ENCODE data around the gene SEL1L3.

The SEL1L3 gene

DNA sequence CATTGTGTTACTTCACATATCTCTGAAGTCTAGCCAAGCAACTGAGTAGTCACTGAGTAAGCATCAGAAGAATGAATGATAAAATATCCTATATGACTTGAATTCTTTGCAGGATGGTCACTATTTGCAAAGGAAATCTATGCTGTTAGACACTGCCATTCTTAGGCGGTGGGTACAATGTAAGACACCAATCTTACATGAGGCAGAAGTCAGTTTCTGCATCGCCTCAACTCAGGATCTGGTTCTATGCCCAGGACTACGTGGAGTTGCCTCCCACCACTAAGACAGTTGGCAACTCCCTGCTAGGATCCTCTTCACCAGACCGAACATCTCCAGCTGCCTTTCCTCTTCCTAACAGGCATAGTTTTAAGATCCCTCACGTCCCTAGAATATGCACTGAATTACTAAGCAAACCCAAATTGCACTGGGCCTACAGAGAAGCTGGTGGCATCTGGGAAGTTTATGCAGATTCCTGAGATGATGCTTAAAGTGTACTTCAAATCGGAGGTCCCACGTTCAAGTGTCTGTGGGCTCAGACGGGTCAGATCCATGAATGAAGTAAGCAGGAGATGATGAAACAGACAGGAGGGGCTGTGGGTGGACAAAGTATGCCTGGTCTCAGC lies 45.6 kb downstream of the SEL1L3 start:
- TF ChIP-seq, protein P1, sequence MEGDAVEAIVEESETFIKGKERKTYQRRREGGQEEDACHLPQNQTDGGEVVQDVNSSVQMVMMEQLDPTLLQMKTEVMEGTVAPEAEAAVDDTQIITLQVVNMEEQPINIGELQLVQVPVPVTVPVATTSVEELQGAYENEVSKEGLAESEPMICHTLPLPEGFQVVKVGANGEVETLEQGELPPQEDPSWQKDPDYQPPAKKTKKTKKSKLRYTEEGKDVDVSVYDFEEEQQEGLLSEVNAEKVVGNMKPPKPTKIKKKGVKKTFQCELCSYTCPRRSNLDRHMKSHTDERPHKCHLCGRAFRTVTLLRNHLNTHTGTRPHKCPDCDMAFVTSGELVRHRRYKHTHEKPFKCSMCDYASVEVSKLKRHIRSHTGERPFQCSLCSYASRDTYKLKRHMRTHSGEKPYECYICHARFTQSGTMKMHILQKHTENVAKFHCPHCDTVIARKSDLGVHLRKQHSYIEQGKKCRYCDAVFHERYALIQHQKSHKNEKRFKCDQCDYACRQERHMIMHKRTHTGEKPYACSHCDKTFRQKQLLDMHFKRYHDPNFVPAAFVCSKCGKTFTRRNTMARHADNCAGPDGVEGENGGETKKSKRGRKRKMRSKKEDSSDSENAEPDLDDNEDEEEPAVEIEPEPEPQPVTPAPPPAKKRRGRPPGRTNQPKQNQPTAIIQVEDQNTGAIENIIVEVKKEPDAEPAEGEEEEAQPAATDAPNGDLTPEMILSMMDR (IDR thresholded peaks at IDR 0.05): no peak
- DNase-seq (ENCODE audit: low spot score): peak; percentile 33
- Histone ChIP-seq H3K27ac (no peak overlapping the region), H3K4me3 (no peak overlapping the region)

DNA sequence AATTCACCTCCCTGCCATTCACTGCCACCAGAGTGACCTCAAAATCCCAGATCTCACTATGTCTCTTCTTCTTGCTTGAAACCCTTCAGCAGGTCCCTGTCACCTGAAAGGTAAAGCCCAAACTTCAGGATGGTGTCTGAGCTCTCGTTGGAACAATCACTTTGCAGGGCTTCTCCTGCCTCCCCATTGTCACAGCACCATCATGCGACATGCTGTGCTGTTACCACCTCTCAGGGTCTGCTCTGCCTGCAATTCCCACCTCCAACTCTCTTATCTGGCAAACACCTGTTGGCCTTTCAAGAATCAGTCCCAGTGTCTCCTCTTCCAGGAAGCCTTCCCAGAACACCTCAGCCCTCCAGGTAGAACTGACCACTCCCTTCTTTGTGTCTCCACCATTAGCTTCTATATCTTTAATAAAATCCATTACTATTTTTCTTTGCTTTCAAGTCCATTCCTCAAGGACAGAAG lies 46.2 kb downstream of the SEL1L3 start:
- no peak overlapping the region for H3K4me3 ChIP-seq
- H3K27ac ChIP-seq: no peak overlapping the region
- TF ChIP-seq, protein P1 (IDR thresholded peaks at IDR 0.05): no peak
- peak; percentile 17 for DNase-seq (ENCODE audit: low spot score)

DNA sequence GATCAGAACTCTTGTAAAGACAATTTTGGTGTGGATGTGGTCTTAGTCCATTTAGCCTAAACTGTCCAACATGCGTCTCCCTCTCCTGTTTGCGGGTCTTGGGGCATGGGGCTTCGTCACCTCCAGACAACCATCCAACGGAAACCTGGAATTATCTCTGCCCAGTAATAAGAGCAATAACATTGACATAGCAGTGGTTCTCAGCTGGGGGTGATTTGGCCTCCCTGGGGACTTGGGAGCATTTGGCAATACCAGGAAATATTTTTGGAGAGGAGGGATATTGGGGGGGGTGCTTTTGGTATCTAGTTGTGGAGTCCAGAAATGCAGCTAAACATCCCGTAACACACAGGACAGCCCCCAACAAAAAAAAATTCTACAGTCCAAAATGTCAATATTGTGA lies 47.2 kb downstream of the SEL1L3 start:
- TF ChIP-seq, protein P1 (IDR thresholded peaks at IDR 0.05): no peak
- H3K27ac ChIP-seq: no peak overlapping the region
- DNase-seq (ENCODE audit: low spot score): peak; percentile 16
- H3K4me3 ChIP-seq: no peak overlapping the region

DNA sequence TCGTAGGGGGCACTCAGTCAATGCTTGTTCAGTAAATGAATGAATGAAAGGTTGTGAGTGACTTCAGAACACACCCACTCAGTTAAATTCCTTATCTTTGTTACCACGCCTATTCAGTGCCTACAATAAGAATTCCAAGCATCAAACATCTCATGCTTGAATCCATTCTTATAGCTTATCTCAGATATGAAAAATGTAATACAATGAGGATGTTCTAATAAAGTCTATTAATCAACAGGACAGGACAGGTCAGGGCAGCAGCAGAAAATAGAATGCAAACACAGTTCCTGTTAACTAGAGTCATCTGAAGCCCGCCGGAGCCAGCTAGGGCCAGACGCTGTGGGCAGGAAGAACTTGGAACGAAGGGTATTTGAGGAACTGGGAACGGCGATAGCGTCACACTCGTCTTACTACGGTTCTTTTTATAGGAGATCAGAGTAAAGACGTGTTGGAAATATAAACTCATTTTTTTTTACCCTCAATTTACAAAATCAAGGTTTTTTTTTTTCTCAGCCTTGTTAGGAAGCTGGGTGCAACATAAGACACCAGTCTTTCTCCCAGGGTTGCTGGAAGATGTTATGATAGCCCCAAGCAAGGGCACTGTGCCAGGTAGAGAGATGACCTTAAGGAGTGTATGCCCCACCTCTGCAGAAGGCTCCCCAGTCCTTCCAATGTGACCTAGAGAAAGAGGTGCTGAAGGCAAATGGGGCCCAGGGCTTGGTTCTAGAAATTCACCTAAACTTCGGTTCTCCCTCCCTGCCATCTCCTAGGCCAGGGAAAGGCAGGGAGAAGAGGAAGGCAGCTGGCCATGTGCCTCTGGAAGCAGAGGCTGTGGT lies 48.3 kb downstream of the SEL1L3 start:
- no peak overlapping the region for H3K27ac ChIP-seq
- DNase-seq (ENCODE audit: low spot score): no peak
- H3K4me3 ChIP-seq: no peak overlapping the region
- TF ChIP-seq, protein P1 (IDR thresholded peaks at IDR 0.05): no peak

DNA sequence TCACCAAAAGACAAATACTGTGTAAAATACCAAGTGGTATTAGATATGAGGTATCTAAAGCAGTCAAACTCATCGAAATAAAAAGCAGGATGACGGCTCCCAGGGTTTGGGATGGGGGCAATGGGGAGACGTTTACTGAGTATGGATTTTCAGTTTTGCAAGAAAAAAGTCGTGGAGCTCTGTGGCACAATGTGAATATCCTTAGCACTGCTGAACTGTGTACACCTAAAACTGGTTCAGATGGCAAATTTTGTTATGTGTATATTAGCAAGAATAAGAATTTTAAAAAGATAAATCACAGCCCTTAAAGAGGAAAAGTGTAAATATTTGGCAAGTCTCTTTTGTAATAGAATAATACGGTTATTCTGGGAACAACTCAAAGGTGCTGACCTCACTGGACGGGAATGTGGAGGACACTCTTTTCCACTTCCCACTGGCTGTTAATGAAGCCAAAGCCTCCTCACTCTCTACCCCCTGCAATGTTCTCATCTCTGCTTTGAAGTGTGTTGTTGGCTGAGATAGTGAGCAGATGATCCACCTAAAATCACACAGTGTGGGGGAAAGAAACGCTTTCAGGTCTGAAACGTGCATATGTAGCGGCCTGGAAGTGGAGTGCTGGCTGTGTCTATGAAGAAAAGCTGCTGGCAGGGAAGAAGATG lies 49.2 kb downstream of the SEL1L3 start:
- DNase-seq (ENCODE audit: low spot score): no peak
- Histone ChIP-seq H3K27ac (no peak overlapping the region), H3K4me3 (no peak overlapping the region)
- TF ChIP-seq, protein P1 (IDR thresholded peaks at IDR 0.05): no peak

DNA sequence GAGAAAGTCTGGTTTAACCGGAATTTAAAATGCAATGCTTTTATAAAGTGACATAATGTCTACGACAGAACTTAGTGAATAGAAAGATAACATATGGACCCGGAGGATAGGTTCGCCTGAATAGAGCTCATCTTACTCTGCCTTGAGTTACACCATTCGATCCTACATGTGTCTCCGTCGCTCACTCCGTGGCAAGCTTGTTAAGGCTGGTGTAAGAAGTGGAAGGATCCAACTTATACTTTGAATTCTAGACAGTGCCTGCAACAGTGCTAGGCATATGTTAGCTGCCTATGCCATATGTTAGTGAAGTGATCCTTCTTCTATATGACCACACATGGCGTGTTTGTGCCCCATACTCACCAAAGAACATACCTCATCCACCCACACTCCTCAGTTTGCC lies 50.9 kb downstream of the SEL1L3 start:
- peak; percentile 19 for DNase-seq (ENCODE audit: low spot score)
- no peak overlapping the region for H3K27ac ChIP-seq
- H3K4me3 ChIP-seq: no peak overlapping the region
- TF ChIP-seq, protein P1 (IDR thresholded peaks at IDR 0.05): no peak

Data from coronary artery (tissue), 2 donors.